AG04450 (cell line): Measurements from ENCODE around the gene SLC10A3. TPM values are rescaled to one million over a fixed set of nuclear protein-coding genes. Genes with fewer than 3 reads are reported as not detected.

ENCODE experiments used
- CTCF ChIA-PET: fragments of 300-600, 350-600 bp; formaldehyde crosslinking; extraction: SDS; loops from one replicate; lab custom pipeline; 2022; ENCODE audit warnings: antibody characterized with exemption, inconsistent platforms; lab: Charles Lee
- POLR2A ChIA-PET: fragments of 350-600 bp; formaldehyde crosslinking; extraction: SDS; loops from one replicate; lab custom pipeline; 2021; ENCODE audit warnings: antibody characterized with exemption, inconsistent platforms; lab: Yijun Ruan, JAX
- DNase-seq: peaks from one replicate; pipeline ENCODE4 v3.0.0-alpha.2; 2011; ENCODE audit warnings: low read depth, low spot score
- H3K27ac ChIP-seq: one replicate; pipeline ENCODE4 v1.5.1; 2012; ENCODE audit warnings: low read depth, low read length, control low read depth
- H3K27me3 ChIP-seq: one replicate; pipeline ENCODE4 v1.6.0; 2012; ENCODE audit warnings: low read length; ENCODE audit not compliant: control insufficient read depth, insufficient read depth
- H3K4me3 ChIP-seq: 2 replicates; pipeline ENCODE4 v1.5.1; 2011; ENCODE audit warnings: mild to moderate bottlenecking, low read depth, low read length, control low read depth
- H3K9me3 ChIP-seq: 2 replicates; pipeline ENCODE4 v1.5.1; 2012; ENCODE audit warnings: low read length; ENCODE audit not compliant: control insufficient read depth, insufficient read depth
- CTCF ChIP-seq: IDR thresholded peaks from 2 replicates; pipeline ENCODE4 v1.5.1; 2011; ENCODE audit warnings: low read depth, low read length, control low read depth, inconsistent platforms
- polyA plus RNA-seq: library from polyadenylated mRNA; depleted of rRNA; stranded (reverse); fragments of >200 nt; gene quantifications from 2 replicates; pipeline ENCODE4 v1.2.3, GENCODE V29; 2011

SLC10A3 gene
- polyA plus RNA-seq, 1 experiment: 10.1 TPM

GRCh38 chrX:154466036-154466435, 24.4 kb downstream of the SLC10A3 start:
- Histone ChIP-seq H3K9me3 (no peaks in the 10 kb centered on the region; the same call in 1 of the 2 replicates), H3K27ac (no peak overlapping the region), H3K4me3 (no peak overlapping the region), H3K27me3 (no peaks in the 10 kb centered on the region)
- ChIA-PET POLR2A (no interaction called here), CTCF (no interaction called here)
- no peak for TF ChIP-seq CTCF
- no peak for DNase-seq

GRCh38 chrX:154465601-154466000, 24.8 kb downstream of the SLC10A3 start:
- CTCF ChIA-PET: no interaction called here
- no peak for TF ChIP-seq CTCF

GRCh38 chrX:154464806-154465365, 25.5 kb downstream of the SLC10A3 start:
- no peak for TF ChIP-seq CTCF

More at GRCh38 chrX:154465601-154466000, 24.8 kb downstream of the SLC10A3 start:
- no peak for DNase-seq
- Histone ChIP-seq H3K9me3 (no peaks in the 10 kb centered on the region; the same call in 1 of the 2 replicates), H3K27ac (no peak overlapping the region), H3K27me3 (no peaks in the 10 kb centered on the region), H3K4me3 (no peak overlapping the region)
- POLR2A ChIA-PET: no interaction called here

GRCh38 chrX:154463611-154464220, 26.7 kb downstream of the SLC10A3 start:
- TF ChIP-seq CTCF: no peak
- POLR2A ChIA-PET: interaction anchor here (0.6 kb wide), 1 partner anchor 9 kb away, joined by 4 read pairs; no protein-coding TSS in a partner anchor

More at GRCh38 chrX:154464806-154465365, 25.5 kb downstream of the SLC10A3 start:
- H3K27ac ChIP-seq: no peak overlapping the region
- no peaks in the 10 kb centered on the region for H3K9me3 ChIP-seq
- POLR2A ChIA-PET: interaction anchor here (0.5 kb wide), 1 partner anchor 12 kb away, joined by 3 read pairs; no protein-coding TSS in a partner anchor
- DNase-seq: no peak
- H3K27me3 ChIP-seq: no peaks in the 10 kb centered on the region
- H3K4me3 ChIP-seq: no peak overlapping the region
- CTCF ChIA-PET: no interaction called here

GRCh38 chrX:154462396-154462795, 28.0 kb downstream of the SLC10A3 start:
- POLR2A ChIA-PET: no interaction called here
- Histone ChIP-seq H3K27ac (no peak overlapping the region), H3K27me3 (no peaks in the 10 kb centered on the region), H3K4me3 (no peak overlapping the region), H3K9me3 (no peaks in the 10 kb centered on the region)
- DNase-seq: no peak
- CTCF ChIA-PET: no interaction called here
- no peak for TF ChIP-seq CTCF

More at GRCh38 chrX:154463611-154464220, 26.7 kb downstream of the SLC10A3 start:
- Histone ChIP-seq H3K27me3 (no peaks in the 10 kb centered on the region), H3K9me3 (no peaks in the 10 kb centered on the region), H3K27ac (no peak overlapping the region), H3K4me3 (no peak overlapping the region)
- CTCF ChIA-PET: no interaction called here
- DNase-seq: no peak
